HFFc6 (cell line): ENCODE measurements around the gene ACSL5. TPM values are rescaled to one million over a fixed set of nuclear protein-coding genes. Genes with fewer than 3 reads are reported as not detected.
"Not testable (repeated sequence)": the region's sequence is repeated elsewhere in the genome, so short reads cannot be mapped to it uniquely, and the experiment has no call there.

Experiments
- DNase-seq: peaks from one replicate; pipeline ENCODE4 v3.0.0-alpha.2; 2018
- H3K27ac Mint-ChIP-seq: 2 replicates; pipeline ENCODE4 v1.8.0; 2020; ENCODE audit warnings: mild to moderate bottlenecking, mixed read lengths
- H3K27me3 Mint-ChIP-seq: 2 replicates; pipeline ENCODE4 v1.8.0; 2021; ENCODE audit warnings: mild to moderate bottlenecking, moderate library complexity, mixed read lengths; ENCODE audit not compliant: insufficient read depth
- H3K36me3 Mint-ChIP-seq: 2 replicates; pipeline ENCODE4 v1.8.0; 2021; ENCODE audit warnings: low read depth, mixed read lengths
- H3K4me1 Mint-ChIP-seq: 2 replicates; pipeline ENCODE4 v1.8.0; 2020; ENCODE audit warnings: low read depth, mixed read lengths
- H3K4me3 Mint-ChIP-seq: 2 replicates; pipeline ENCODE4 v1.8.0; 2020; ENCODE audit warnings: mild to moderate bottlenecking, moderate library complexity, mixed read lengths
- H3K9me3 Mint-ChIP-seq: 2 replicates; pipeline ENCODE4 v1.8.0; 2020; ENCODE audit warnings: mild to moderate bottlenecking, mixed read lengths
- CTCF ChIP-seq: fragments of 200-600 bp; sonication (generic); IDR thresholded peaks from 2 replicates; pipeline ENCODE4 v1.5.0; 2021; ENCODE audit warnings: antibody characterized with exemption, mild to moderate bottlenecking
- total RNA-seq, 6 experiments: library from RNA; stranded (reverse); fragmentation: NEBNext Ultra II Directional; extraction: Animal tissue kit (Norgen Biotek cat#: 25700); gene quantifications; 2 replicates in 1 of 6; 3 replicates in 5 of 6; pipeline ENCODE4 v1.2.3, GENCODE V29; 2021

Gene ACSL5
- total RNA-seq, 6 experiments from 2014 or later, result 0.59 to 5.5 (median 4.9) TPM

DNA sequence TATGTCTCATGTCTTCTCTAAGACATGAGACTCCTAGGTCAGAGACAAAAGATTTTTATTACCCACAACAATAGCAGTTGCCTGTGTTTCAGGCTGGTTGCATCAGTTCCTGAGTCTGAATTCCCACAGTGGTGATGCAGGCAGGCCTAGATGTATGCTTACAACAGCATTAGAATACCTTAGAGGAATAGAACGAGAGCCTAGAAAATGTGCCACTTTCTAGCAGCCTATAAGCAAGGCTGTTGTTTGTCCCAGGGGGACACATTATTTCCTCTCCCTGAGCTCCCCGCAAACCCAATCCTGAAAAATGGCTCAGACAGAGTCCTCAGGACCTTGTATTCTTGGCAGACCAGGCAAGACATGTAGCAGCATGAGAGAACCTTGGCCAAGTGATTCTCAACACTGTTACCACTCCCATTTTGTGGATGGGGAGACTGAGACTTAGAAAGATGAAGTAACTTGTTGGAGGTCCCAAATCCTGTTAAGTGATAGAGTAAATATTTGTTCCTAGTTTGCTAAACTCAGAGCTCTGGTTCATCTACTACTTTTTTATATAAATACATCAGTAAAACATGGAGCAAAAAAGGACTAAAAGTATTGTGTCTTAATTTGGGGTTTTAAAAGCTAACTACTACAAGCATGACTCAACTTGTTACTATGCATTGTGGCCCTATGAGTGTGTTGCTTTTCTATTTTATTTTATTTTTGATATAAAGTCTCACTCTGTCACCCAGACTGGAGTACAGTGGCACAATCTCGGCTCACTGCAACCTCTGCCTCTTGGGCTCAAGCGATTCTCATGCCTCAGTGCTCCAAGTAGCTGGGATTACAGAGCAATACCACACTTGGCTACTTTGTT lies 87.3 kb downstream of the ACSL5 start:
- no peaks in the 10 kb centered on the region for H3K9me3 Mint-ChIP-seq
- H3K4me1 Mint-ChIP-seq, result peaks cover 28% of the 10 kb centered on the region
- TF ChIP-seq CTCF, result no peak
- H3K4me3 Mint-ChIP-seq, result no peak overlapping the region
- peak overlapping the region; percentile 87 for H3K27ac Mint-ChIP-seq
- peak; percentile 80 for DNase-seq
- H3K27me3 Mint-ChIP-seq, result no peaks in the 10 kb centered on the region
- H3K36me3 Mint-ChIP-seq, result peaks cover 27% of the 10 kb centered on the region

DNA sequence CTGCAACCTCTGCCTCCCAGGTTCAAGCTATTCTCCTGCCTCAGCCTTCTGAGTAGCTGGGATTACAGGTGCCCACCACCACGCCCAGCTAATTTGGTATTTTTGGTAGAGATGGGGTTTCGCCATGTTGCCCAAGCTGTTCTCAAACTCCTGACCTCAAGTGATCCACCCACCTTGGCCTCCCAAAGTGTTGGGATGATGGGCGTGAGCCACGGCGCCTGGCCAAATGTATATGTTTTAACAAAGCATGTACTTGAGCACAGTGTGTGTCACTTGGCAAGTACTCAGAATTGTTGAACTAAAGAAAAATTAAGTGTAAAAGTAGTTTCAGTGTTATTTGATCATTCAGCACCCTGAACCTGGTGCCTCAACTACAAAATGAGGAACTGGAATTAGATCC lies 90.2 kb downstream of the ACSL5 start:
- H3K27ac Mint-ChIP-seq, H3K27me3 Mint-ChIP-seq, DNase-seq, H3K9me3 Mint-ChIP-seq, H3K4me3 Mint-ChIP-seq: not testable (repeated sequence)
- Mint-ChIP-seq H3K4me1 (peaks cover 18% of the 10 kb centered on the region), H3K36me3 (peaks cover 27% of the 10 kb centered on the region)

- Mint-ChIP-seq H3K9me3 (no peaks in the 10 kb centered on the region), H3K36me3 (peaks cover 27% of the 10 kb centered on the region), H3K27ac (no peak overlapping the region), H3K4me1 (peaks cover 24% of the 10 kb centered on the region), H3K27me3 (no peaks in the 10 kb centered on the region), H3K4me3 (no peak overlapping the region)
- TF ChIP-seq CTCF, result no peak
- DNase-seq, result no peak
These were observed 91.5 kb downstream of the ACSL5 start for GRCh38 chr10:112465299-112465883.

DNA sequence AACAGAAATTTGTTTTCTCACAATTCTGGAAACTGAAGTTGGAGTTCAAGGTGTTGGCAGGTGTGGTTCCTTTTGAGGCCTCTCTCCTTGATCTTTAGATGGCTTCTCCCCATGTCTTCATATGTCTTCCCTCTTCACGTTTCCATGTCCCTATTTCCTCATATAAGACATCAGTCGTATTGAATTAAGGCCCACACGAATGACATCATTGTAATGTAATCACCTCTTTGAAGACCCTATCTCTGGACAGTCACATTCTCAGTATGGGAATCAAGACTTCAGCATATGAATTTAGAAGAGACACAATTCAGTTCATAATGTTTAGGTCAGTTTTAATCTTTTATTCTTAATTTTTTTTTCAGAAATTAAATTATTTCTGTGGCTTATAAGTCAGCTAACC lies 92.9 kb downstream of the ACSL5 start:
- Mint-ChIP-seq H3K4me3 (no peak overlapping the region), H3K4me1 (peaks cover 10% of the 10 kb centered on the region), H3K27ac (no peak overlapping the region), H3K9me3 (no peaks in the 10 kb centered on the region), H3K36me3 (peaks cover 17% of the 10 kb centered on the region), H3K27me3 (no peaks in the 10 kb centered on the region)
- no peak for TF ChIP-seq CTCF
- DNase-seq, result no peak

DNA sequence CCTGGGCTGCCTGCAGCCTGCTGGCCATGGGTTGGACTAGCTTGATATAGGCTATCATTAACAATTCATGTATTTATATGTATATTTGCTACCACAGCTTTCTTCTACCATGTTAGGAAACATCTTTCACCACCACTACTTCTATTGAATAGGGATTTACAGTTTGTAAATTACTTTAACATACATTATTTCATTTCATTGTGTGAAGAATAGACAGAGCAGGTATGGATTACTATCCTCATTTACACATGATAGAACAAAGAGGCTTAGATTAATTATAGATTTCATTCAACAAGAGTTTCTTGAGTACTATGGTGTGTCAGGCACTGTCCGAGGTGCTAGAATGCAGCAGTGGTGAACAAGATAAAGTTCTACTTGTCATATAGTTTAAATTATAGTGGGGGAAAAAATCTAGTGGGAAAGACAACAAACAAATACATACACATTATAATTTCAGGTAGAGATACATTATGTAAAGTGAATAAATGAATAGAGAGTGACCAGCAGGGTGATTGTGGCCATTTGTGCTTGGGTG lies 93.7 kb downstream of the ACSL5 start:
- H3K27me3 Mint-ChIP-seq, result no peaks in the 10 kb centered on the region
- no peaks in the 10 kb centered on the region for H3K9me3 Mint-ChIP-seq
- peaks cover 6% of the 10 kb centered on the region for H3K4me1 Mint-ChIP-seq
- no peak overlapping the region for H3K27ac Mint-ChIP-seq
- peaks cover 17% of the 10 kb centered on the region for H3K36me3 Mint-ChIP-seq
- TF ChIP-seq CTCF, result no peak
- no peak overlapping the region for H3K4me3 Mint-ChIP-seq
- no peak for DNase-seq

DNA sequence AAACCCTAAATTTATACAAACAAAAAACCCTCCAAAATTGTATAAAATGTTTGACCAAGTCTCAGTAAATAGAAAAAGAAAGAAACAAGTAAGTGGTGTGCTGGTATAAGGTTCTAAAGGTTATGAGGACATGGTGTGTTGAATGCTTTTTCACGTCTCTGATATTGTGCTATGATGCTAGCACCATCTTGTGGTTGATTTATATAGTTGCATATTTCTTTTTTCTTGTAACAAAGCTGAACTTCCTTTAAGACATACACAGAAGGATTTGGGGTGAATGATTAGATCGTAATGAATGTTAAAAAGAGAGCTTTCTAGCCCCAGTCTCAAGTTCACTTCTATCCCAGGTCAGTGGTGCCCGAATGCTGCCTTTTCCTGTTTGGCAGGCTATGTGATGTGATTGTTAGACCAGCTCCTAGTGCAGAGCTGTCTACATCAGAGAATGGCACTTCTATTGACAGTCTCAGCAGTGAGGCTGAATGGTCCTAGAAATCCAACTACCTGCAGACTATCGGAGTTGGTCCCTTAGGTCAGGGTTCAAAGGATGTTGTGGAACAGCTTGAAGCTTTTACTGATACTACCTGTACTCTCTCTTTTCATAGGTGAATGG lies 98.1 kb downstream of the ACSL5 start:
- Mint-ChIP-seq H3K27ac (0 out of 2 replicates have a peak overlapping the region, but pooled peaks have one; percentile 16), H3K4me3 (no peak overlapping the region), H3K9me3 (no peaks in the 10 kb centered on the region), H3K4me1 (peaks cover 21% of the 10 kb centered on the region), H3K36me3 (no peaks in the 10 kb centered on the region; the same call in 1 of the 2 replicates), H3K27me3 (no peaks in the 10 kb centered on the region)
- TF ChIP-seq CTCF, result peak; percentile 89
- peak; percentile 45 for DNase-seq
